ENCODE measurements around the gene LHFPL2.
"Not testable (repeated sequence)": the region's sequence is repeated elsewhere in the genome, so short reads cannot be mapped to it uniquely, and the experiment has no call there.

LHFPL2 gene

GRCh38 chr5:78638973-78639669, 9.5 kb downstream of the LHFPL2 start:
- DNase-seq = no peak

GRCh38 chr5:78638423-78638822, 10.1 kb downstream of the LHFPL2 start:
- DNase-seq = no peak

DNA sequence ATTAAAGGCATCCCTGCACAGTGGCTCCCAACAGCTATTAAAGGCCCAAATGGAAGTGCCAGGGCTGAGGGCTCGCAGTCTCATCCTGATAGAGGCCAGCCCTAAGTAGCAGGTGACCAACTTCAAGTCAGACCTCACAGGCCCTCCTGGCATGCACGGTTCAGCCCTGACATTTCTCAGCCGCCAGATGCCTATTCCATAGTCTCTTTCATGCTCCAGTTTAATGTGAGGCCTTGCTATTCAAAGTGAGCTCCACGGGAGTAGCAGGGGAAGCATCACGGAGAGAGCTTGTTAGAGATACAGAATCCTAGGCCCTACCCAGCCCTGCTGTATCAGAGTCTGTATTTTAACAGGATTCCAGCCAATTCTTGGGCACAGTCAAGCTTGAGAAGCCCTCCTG, 11.1 kb downstream of the LHFPL2 start:
- no peak for DNase-seq

DNA sequence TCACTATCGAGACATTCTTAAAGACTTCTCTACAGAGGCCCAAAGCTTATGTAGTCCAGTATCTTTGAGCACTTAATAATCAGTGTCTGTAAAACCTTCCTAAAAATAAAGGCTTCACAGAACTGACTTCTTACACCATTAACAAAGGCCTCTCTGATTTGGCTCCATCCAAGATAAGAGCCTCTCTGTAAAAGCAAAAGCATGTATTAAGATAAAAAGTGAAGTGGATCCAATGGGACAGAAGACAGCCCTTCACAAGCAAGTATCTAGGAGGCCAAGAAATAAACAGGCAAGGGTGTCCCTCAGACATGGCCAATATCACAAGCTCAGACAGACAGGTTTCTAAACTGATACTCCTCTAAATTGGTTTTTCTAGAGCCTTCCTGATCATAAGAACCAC, 11.9 kb downstream of the LHFPL2 start:
- no peak for DNase-seq

DNA sequence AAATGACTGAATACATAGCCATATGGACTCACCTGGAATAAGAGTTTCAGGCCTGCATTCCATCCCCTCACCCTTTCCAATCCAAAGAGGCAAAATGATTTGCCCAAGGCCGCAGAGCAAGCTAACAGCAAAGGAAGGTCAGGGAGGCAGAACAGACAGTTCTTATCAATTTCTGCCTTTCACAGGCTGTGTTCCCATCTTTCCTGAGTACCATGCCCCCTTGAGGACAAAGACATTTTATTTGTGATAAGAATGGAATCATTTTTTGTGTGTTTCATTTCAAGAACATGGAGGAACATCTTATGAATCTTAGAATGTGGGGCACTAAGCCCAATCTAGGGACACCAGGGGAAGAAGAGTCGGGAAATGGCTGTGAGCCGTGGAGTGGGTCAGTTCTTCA, 13.9 kb downstream of the LHFPL2 start:
- DNase-seq = no peak

DNA sequence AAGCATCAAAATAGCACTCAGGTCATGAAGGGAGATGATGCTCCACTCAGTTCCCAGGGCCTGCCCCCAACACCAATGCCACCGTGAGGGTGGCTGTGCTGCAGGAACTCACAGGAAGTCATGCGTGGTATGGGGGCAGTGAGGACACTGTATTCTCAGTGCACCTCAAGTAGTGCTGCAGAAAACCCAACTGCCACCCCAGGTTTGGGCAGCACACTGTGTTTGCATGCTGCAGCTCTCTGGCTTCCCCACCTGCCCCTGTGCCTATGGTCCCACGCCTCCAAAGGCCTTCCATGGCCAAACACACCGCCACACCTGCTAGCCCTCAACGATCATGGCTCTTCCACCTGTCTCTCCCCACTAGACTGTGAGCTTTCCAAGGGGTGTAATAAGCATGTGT, 14.3 kb downstream of the LHFPL2 start:
- no peak for DNase-seq

DNA sequence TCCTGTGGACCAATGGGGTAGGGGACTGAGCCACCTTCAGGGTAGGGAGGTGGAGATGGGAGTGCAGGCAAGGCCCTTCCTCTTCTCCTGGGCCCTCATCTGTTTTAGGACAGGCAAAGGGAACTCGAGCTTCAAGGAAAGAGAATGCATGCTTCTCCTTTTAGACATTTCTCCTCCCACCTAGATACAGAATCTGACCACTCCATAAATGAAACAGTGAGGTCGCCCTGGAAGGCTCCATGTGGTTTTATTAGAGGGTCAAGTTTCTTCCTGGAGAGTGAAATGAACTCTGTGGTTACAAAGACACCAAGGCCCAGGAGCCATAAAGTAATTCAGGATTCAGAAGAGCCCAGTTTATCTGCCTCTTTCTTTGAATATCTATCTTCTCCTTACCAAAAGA, 14.9 kb downstream of the LHFPL2 start:
- no peak for DNase-seq

- DNase-seq = no peak
These were observed 16.1 kb downstream of the LHFPL2 start for GRCh38 chr5:78632467-78632866.

- no peak for DNase-seq
These were observed 16.6 kb downstream of the LHFPL2 start for GRCh38 chr5:78631931-78632330.

- DNase-seq = no peak
These were observed 18.5 kb downstream of the LHFPL2 start for GRCh38 chr5:78630047-78630446.

DNA sequence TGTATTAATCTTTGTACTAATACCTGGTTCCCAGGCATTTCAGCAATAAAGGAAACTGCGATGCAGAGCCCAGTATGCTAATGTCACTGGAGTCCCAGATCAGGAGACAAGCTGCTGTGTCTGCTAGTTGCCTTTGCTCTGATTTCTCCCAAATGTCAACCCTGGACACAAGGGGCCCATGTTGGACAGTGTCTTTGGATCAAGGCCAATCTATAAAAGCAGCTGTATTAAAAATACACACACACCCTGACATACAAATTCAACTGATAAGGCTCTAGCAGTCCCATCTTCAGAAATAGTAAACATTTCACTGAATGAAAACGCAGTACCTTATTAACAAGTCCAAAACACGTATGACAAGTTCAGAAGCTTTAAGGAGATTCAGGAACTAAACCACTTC, 18.9 kb downstream of the LHFPL2 start:
- no peak for DNase-seq

DNA sequence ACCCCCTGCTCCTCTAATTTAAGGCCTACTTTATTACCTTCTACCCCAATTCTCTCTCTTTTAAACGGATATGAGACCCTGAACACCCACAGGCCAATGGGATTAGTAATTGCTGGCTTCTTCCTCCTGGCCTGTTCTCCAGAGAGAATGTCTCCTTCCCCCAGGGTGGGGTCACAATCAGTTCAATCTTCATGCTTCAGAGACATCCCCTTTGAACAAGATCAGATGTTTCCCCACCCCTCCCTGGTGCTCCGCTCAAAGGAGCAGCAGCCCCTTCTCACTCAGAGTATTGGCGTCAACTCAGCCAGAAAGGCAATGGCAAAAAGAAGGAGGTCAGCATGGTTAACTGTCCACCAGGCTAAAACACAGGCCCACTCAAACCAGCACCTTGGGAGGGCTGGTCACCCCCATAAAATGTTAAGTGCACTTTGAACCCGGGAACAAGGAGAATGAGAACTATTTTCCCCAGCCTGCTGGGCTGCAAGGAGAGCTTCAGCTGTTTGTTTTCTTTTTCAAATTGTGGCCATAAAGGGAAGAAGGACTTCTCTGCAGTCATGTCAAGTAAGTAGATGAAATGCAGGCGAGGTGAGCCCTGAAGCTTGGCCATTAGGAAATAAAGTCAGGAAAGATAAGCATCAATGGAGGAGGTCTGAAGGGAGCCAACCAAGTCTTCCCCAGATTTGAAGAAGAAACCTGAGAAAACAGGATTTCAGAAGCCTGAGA, 20.1 kb downstream of the LHFPL2 start:
- DNase-seq = no peak

DNA sequence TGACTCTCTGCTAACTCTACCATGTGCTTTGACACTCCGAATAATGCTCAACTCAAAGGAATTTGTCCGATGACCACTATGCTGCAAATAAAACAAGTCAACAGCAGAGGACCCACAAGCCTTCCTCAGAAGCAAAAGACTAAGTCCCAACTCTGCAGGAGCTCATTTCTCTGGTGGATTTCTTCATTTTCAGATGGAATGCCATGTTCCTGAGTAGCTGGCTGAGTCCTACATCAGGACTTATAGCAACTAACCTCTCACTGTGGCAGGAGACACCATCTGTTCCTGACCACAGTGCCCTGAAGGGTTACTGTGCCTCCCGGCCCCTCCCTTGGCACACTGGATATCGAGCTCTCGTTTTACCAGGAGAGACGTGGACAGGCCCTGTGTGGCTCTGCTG, 20.8 kb downstream of the LHFPL2 start:
- DNase-seq = no peak

GRCh38 chr5:78627175-78627574, 21.4 kb downstream of the LHFPL2 start:
- DNase-seq = no peak

DNA sequence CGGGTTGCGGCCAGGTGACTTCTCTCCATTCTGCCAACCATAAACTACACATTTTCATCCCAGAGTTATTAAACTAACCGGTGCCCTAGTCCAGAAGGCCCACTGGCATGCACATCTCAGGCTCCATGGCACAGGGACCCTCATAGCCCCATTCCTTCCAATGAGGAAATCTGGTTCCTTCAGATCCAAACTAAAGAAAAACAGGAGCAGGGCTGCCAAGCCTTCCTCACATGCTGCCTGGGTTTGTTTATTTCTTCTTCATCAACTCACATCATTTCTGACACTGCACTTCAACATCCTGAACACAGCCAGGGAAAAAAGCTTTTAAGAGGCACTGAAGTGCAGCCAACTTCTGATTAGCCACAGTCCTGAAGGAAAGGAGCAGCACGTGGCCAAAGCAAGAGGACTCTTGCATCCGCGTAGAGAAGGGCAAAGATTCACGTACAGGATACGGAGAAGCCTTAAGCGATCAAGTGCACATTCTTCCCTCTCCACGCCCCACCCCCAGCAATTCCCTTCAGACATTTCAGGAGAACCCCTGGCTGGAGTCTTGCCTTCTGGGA, 22.5 kb downstream of the LHFPL2 start:
- no peak for DNase-seq

DNA sequence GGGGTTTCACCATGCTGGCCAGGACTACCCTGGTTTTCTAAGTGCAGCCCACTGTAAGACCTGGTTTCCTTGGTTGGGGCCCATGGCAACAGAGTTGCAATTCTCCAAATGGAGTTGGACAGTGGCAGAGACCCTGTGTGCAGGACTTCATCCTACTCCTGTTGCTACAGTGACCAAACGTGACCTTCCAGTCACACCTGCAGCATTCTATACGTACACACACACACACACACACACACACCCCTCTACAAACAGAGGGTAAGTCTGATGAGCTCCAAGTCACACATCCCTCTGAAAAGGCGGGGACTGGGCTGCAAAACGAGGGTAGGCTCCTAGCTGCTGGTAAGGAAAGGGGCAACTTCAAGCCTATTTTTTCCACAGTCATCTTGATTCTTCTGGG, 23.6 kb downstream of the LHFPL2 start:
- no peak for DNase-seq

- no peak for DNase-seq
These were observed 24.5 kb downstream of the LHFPL2 start for GRCh38 chr5:78624011-78624541.

DNA sequence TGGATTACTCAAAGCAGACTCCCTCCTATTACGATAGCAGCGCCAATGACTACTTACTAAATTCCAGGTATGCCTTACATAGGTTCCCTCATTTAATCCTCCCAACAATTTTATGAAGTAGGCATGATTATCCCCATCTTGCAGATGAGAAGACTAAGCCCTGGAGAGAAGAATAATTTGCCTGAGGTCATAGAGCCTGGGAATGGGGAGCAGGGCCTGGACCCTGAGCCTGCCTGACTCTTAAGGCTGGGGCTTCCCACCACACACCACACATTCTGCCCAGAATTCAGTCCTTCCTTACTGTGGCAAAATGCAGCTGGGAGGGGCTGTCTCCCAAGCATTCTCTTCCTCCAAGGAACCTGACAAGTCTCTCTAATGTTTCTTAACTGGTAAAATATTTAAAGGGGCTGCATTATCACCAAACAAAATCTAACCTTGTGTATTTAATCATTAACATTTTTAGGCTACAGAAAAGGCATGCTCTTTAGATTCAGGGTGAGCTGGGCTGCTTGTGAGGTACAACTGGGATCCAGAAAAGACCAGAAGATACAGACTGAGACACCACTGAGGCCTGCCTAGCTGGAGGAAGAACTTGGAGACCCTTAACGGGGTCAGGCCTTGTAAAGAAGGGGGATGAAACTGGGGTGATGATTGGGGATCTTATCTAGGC, 26.1 kb downstream of the LHFPL2 start:
- DNase-seq = no peak

DNA sequence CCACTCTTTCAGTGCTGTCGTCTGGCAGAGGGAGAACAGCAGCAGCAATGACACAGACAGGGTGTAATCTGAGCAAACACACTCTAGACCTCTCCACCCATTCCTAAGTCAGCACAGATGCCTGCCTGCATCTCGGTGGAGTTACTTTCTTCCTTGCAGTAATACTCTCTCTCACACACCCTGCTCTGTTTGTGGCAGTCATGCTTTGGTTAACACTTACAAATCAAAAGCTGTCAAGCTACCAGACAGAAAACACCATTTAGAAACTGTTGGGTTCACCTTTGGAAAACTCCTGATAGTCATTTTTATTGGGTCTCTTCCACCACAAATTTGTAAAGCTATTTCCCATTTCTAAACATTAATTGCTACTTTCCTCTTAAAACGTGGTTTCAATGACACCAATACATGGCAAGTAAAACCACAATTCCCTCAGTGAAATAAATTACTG, 27.3 kb downstream of the LHFPL2 start:
- no peak for DNase-seq

DNA sequence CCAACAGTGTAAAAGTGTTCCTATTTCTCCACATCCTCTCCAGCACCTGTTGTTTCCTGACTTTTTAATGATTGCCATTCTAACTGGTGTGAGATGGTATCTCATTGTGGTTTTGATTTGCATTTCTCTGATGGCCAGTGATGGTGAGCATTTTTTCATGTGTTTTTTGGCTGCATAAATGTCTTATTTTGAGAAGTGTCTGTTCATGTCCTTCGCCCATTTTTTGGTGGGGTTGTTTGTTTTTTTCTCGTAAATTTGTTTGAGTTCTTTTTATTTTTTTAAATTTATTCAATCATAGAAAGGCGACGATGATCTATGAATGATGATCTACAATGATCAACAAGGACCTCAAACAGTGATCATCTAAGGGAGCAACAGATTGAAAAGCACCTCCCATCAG, 28.5 kb downstream of the LHFPL2 start:
- not testable (repeated sequence) for DNase-seq

- no peak for DNase-seq
These were observed 30.3 kb downstream of the LHFPL2 start for GRCh38 chr5:78618303-78618702.

DNA sequence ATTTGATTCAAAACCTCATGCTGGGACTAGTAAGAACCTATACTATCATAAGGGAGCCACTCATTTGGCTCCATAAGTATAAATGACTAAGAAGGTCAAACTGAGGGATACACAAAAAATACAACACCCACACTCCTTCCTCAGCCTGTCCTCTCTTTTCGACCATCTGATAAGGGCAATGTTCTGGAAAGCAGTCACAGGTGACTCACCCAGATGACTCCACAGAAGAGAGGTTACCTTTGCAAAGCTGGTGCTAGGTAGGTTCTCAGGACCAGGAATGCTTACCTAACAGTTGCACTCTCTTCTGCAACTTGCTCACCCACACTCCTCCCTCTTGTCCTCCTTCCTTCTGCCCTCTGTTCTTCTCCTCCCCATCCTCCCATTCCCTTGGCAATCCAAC, 32.9 kb downstream of the LHFPL2 start:
- no peak for DNase-seq

DNA sequence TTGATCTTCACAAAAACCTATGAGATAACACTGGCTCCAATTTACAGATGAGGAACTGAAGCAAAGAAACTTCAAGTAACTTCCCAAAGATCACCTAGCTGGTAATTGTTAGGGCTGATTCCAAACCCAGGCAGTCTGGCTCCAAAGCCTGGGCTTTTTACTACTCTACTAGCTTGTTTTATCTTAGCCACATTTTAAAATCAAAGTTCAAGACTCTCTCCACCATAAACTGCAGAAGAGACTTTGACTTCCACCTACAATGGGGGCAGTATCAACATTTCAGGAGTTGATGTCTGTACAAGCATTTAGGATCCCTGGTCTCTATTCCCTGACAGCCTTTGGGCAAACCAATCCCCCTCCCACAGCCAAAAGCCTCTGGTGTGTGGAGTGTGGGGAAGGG, 33.8 kb downstream of the LHFPL2 start:
- DNase-seq = no peak

DNA sequence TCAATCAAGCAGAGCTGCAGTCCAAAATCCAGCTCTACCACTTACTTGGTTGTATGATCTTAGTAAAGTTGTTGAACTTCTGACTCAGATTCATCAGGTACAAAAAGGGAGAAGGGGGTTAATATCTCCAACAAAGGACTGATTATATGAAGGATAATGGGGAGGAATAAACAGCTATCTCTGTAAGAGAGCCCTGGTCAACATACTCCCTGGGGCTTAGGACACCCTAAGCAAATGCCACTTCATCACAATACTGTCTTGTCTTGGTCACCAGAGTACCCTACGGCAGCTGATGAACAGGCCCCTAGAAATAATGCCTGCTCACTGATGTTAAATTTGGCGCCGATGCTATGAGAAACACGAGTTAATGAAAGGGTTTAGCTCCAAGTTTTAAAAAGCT, 34.8 kb downstream of the LHFPL2 start:
- DNase-seq = no peak
